GM19023 (cell line): ENCODE results near the gene OR5B2.
"Not testable (repeated sequence)": the region's sequence is repeated elsewhere in the genome, so short reads cannot be mapped to it uniquely, and the experiment has no call there.

ENCODE experiments used
- ATAC-seq: cut with Tn5 transposase; IDR thresholded peaks from one replicate; pipeline ENCODE4 v1.9.1; 2021; ENCODE audit warnings: mild to moderate bottlenecking, moderate library complexity; ENCODE audit not compliant: unreplicated experiment

OR5B2 gene

DNA sequence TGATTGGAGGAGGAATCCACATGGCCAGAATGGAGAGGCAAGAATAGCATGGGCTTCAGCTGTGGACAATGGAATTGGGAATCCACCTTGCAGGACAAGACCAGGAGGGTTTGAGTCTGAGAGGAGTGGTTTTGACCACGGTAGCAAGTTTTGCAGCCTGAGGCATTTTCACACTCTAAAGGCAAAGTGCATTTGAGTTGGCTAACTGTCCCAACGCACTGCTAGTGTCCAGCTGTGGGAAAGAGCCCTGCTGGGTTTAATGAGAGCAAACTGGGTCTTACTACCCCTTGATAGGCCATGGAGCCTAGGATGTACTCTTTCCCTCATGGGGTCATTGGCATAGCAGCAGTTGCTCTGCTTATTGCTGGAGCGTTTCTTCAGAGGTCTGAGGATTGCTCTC, at the start of gene OR5B2:
Gene OR5B2 (minus strand): TSS at position 101 of the 400 bp plus-strand sequence. CDS start 4,860 bp downstream, outside the sequence.
- ATAC-seq = no peak

GRCh38 chr11:58471892-58472291, 44.0 kb upstream of the OR5B2 start:
- ATAC-seq = no peak

DNA sequence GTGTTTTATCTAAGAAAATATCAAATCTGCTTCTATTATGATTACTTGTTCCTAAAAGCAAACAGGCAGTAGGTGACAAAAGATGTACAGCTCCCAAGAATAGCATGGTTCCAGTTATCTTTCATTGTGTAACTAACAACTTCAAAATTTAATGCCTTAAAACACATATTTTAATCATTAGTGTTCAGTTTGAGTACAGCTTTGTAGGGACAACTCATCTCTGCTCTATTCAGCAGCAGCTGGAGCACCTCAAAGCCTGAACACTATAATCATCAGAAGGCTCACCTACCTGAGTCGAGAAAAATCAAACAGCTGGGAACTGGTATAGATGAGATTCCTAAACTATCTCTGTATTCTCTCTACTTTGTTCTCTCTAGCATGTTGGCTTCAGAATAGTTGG, 38.4 kb upstream of the OR5B2 start:
- no peak for ATAC-seq

DNA sequence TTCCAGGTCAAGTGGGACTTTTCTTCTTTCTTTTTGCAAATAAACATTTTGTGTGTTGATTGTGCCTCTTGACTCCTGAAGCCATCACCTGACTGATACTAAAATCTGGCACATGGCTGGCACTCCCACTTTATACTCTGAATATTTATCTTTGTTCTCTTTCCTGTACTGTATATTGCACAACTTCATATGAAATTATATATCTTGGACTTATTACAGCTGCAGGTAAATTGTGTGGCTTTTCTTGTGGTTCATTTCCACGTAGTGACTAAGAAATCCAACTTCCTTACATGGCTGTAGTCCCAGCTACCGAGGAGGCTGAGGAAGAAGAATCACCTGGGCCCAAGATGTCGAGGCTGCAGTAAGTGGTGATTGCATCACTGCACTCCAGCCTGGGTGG, 37.8 kb upstream of the OR5B2 start:
- no peak for ATAC-seq

GRCh38 chr11:58451585-58451984, 23.7 kb upstream of the OR5B2 start:
- ATAC-seq = no peak

DNA sequence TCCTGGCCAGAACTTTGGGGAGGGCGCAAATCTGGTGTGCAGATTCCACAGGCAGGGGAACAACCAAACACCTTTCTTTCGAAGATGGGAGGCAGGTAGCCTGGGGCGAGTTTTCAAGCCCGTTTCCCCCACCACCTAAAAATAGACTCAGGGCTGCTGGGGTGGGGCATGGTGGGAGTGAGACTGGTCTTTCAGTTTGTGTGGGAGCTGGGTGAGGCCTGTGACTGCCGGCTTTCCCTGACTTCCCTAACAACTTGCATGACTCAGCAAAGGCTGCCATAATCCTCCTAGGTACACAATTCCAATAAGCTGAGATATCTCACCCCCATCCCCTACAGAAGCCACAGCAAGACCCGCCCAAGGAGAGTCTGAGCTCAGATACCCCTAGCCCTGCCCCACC, 18.4 kb upstream of the OR5B2 start:
- ATAC-seq = no peak

DNA sequence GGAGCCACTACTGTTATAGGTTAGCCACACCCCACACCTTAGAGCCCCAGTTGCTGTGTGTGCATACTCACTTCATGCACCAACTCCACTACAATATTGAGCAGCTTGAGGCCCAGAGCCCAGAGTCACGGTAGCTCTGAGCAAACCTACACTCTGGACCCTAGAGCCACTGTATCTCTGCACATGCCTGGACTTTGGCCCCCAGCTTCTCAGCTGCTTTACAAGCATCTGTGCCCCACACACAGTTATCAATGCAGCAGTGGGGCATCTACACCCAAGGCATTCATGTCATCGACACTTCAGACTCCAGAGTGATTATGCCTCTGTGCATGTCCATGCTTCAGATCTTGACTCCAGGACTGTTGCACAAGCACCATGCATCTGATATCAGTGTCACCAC, 16.4 kb upstream of the OR5B2 start:
- ATAC-seq = no peak

- no peak for ATAC-seq
Measured at GRCh38 chr11:58442136-58442535, 14.2 kb upstream of the OR5B2 start, which contains the start of gene OR5B12. TSS of gene OR5B12 (minus strand) at chr11:58442236. CDS start at chr11:58440151, 2,085 bp downstream.

DNA sequence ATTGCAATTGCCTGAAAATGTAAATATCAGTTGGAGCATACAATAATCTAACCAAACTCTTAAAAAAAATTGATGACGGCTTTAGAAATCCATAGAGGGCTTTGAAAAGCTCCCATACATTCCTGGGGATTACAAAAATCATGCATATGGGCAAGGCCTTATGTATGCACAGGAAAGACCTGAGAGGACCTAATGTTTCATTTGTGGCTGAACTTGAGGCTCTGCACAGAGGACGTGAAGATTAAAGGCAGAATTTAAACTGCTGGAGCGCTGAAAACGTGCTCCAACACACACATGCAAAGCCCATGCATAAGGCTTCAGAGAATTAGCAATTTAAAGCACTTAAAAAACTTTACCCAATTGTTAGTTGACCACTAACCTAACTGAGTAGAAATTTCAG, 10.6 kb upstream of the OR5B2 start:
- ATAC-seq = no peak

- no peak for ATAC-seq
Measured at GRCh38 chr11:58434217-58434616, 6.3 kb upstream of the OR5B2 start.

DNA sequence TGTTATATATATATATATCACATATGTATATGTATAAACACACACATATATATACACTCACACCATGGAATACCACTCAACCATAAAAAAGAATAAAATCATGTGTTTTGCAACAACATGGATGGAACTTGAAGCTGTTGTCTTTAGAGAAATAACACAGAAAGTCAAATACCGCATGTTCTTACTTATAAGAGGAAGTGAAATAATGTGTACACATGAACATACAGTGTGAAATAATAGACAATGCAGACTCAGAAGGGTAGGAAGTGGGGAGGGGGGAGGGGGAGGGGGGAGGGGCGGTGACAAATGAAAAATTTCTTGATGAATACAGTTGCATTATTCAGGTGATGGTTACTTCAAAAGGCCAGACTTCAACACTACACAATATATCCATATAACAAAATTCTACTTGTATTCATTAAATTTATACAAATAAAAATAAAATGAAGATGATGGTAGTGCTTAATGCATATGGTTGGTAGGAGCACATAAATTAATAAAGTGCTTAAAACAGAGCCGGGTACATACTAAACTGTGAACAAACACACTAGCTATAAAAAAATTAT, 5.8 kb upstream of the OR5B2 start:
- no peak for ATAC-seq

- no peak for ATAC-seq
Measured at GRCh38 chr11:58429273-58429672, 1.4 kb upstream of the OR5B2 start.

DNA sequence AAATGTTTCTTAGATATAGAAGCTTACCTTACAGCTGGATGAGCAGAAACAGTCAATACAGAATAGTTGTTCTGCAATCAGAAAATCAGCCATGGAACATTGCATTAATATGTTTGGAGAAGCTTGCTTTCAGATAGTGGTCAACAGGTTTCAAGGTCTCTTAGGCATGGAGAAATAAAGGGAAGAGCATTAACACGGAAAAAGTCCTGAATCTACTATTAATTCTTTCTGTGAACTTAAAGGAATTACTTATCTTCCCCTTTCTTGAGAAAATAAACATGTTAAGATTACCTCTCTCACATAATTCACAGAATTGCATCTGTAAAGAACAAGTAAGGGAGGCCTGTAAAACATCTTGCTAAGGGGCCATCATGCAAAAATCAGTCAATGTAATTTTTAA, 21.1 kb downstream of the OR5B2 start, which contains the start of gene OR5B3:
Gene OR5B3 (minus strand): TSS at position 101 of the 400 bp plus-strand sequence. CDS start 3,465 bp downstream, outside the sequence.
- no peak for ATAC-seq

- ATAC-seq = not testable (repeated sequence)
Measured at GRCh38 chr11:58399622-58400021, 28.3 kb downstream of the OR5B2 start.

GRCh38 chr11:58395581-58395980, 32.3 kb downstream of the OR5B2 start:
- no peak for ATAC-seq

GRCh38 chr11:58394195-58394594, 33.7 kb downstream of the OR5B2 start:
- no peak for ATAC-seq

DNA sequence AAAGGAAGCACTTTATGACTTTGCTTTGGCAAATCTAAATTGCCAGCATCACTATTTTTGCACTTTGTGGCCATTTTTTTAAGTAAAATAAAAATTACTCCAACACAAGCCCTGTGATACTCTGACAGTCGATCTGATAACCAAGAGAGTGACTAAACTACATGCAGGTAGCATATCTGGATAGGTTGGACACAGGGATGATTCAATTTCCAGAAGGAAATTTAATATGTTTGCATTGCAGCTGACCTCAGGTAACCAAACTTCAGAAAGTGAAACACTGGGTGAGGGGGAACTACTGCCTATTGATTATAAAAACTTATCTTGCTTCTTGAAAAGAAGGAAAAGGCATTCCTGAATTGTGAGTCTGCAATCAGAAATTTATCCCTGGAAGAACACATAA, 35.2 kb downstream of the OR5B2 start:
- ATAC-seq = no peak

DNA sequence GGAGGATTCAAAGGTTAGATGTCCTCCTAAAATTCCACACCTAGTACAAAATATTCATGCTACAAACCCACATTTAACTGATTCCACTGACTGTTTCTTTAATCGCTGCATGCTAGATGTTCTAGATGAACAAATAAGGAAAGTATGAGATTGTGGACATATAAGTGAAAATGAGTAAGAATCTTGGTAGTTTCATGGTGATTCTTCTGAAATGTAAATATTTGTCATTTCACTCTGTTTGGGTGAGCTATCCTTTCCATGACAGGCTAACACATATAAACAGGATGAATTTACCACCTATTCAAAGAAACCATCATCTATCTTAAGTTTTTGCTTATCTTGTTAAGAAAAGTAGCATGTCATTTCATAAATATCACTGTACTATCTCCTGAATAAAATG, 36.0 kb downstream of the OR5B2 start:
- no peak for ATAC-seq

- no peak for ATAC-seq
Measured at GRCh38 chr11:58390551-58391063, 37.3 kb downstream of the OR5B2 start.
